ENCODE data around the gene MAP1LC3B.
A peak's percentile ranks its signal among the peaks of the same experiment; 100 is the strongest.
"Not testable (repeated sequence)": the region's sequence is repeated elsewhere in the genome, so short reads cannot be mapped to it uniquely, and the experiment has no call there.

Gene MAP1LC3B

GRCh38 chr16:87383505-87384161 is 8.5 kb upstream of the MAP1LC3B start, which contains the start of gene FBXO31:
TSS of gene FBXO31 (minus strand) at chr16:87383776. CDS start at chr16:87383744, 32 bp downstream.
- no peak for TF ChIP-seq CTCF (IDR thresholded peaks at IDR 0.05; ENCODE audit: extremely low read depth, missing control alignments)
- DNase-seq (ENCODE audit: low spot score): peak; percentile 93

- DNase-seq (ENCODE audit: low spot score): peak; percentile 85
- TF ChIP-seq CTCF (IDR thresholded peaks at IDR 0.05; ENCODE audit: extremely low read depth, missing control alignments): no peak
Observed at GRCh38 chr16:87384162-87384874, 7.8 kb upstream of the MAP1LC3B start.

- DNase-seq (ENCODE audit: low spot score): not testable (repeated sequence)
Observed at GRCh38 chr16:87384875-87385167, 7.3 kb upstream of the MAP1LC3B start.

GRCh38 chr16:87387942-87388817 is 4.0 kb upstream of the MAP1LC3B start:
- peak; percentile 90 for DNase-seq (ENCODE audit: low spot score)
- TF ChIP-seq CTCF (IDR thresholded peaks at IDR 0.05; ENCODE audit: extremely low read depth, missing control alignments): no peak

- TF ChIP-seq CTCF (IDR thresholded peaks at IDR 0.05; ENCODE audit: extremely low read depth, missing control alignments): no peak
- DNase-seq (ENCODE audit: low spot score): no peak
Observed at GRCh38 chr16:87388818-87389134, 3.4 kb upstream of the MAP1LC3B start.

- no peak for TF ChIP-seq CTCF (IDR thresholded peaks at IDR 0.05; ENCODE audit: extremely low read depth, missing control alignments)
- DNase-seq (ENCODE audit: low spot score): no peak
Observed at GRCh38 chr16:87389245-87389644, 2.9 kb upstream of the MAP1LC3B start.

GRCh38 chr16:87389914-87390313 is 2.2 kb upstream of the MAP1LC3B start:
- DNase-seq (ENCODE audit: low spot score): not testable (repeated sequence)

GRCh38 chr16:87390641-87391323 is 1.4 kb upstream of the MAP1LC3B start:
- no peak for TF ChIP-seq CTCF (IDR thresholded peaks at IDR 0.05; ENCODE audit: extremely low read depth, missing control alignments)
- DNase-seq (ENCODE audit: low spot score): no peak

Measured in GM20000 (cell line).